ENCODE measurements around the gene TCHP. TPM values are rescaled to one million over a fixed set of nuclear protein-coding genes. Genes with fewer than 3 reads are reported as not detected.

The TCHP gene
- total RNA-seq, 4 donors from 2014 or later, result 5.9 to 23.2 (median 13.8) TPM

DNA sequence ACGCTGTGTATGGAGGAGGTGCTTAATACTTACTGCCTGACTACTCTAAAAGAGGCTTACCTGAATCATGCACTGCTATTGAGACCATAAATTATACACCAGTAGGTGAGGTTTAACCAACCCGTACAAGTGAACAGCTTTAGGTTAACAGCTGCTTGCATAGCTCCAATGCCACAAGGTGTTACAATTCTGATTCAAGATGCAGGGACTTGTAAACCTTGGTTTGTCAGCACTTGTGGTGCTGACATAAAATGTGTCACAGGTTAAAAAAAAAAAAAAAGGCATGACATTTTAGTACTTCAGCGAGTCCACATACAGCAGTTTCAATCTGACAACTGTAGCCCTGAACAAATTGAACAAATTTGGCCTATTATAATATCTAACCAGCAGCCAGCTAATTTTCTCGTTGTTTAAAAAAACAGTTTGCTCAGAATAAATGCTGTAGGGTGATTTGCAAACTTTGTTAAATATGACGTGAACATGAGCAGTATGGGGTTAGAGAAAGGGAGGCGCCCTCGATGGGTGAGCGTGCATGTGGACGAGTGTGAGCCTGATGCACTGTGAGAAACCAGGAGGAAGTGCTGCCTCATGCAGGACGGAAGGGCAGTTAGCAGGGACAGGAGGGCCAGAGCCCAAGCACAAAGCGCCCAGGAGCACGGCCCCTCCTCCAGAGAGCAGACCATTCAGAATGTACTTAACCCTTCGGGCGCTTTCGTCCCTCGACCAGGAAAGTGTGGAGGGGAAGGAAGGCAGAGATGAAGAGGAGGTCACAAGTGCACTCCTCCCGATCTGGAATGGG lies 44.7 kb downstream of the TCHP start:
- TF ChIP-seq, protein P1, sequence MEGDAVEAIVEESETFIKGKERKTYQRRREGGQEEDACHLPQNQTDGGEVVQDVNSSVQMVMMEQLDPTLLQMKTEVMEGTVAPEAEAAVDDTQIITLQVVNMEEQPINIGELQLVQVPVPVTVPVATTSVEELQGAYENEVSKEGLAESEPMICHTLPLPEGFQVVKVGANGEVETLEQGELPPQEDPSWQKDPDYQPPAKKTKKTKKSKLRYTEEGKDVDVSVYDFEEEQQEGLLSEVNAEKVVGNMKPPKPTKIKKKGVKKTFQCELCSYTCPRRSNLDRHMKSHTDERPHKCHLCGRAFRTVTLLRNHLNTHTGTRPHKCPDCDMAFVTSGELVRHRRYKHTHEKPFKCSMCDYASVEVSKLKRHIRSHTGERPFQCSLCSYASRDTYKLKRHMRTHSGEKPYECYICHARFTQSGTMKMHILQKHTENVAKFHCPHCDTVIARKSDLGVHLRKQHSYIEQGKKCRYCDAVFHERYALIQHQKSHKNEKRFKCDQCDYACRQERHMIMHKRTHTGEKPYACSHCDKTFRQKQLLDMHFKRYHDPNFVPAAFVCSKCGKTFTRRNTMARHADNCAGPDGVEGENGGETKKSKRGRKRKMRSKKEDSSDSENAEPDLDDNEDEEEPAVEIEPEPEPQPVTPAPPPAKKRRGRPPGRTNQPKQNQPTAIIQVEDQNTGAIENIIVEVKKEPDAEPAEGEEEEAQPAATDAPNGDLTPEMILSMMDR (IDR thresholded peaks at IDR 0.05; ENCODE audit: low read depth), result no peak

DNA sequence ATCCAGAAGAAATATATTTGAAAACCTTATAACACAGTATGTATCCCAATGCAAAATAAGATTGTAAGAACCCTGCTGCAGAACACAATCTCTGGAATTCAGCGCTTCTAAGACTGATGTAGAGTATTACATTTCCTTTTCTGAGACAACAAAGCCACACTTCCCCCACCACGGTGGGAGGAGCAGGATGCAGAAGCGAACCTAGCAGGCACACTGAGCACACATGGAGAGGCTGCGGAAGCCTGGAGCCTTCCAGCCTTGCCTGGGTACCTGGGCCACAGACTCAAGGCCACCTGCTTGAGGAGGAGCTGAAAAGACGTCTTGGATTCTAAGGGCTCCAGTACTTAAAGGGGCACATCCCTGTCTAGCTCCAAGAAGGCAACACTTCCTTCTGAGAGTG lies 46.4 kb downstream of the TCHP start:
- TF ChIP-seq, protein P1 (IDR thresholded peaks at IDR 0.05; ENCODE audit: low read depth), result no peak

DNA sequence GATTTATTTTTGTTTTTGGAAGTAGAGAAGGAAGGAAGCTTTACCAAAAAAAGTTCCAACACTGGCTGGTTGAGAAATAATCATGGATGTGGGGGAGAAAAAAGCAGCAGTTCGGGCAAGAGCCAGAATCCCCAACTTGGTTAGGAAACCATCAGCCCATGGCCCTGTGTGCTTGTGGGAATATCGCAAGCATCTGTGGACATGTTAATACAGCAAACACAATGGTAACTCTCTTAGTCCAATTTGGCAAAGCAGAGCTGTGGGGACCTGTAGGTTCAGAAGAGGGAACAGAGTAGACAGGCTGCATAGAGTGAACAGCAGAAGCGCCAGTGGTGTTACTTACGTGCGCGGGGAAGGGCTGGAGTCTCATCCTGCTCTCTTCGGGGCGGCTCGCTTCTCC lies 46.8 kb downstream of the TCHP start:
- TF ChIP-seq, protein P1 (IDR thresholded peaks at IDR 0.05; ENCODE audit: low read depth), result no peak

DNA sequence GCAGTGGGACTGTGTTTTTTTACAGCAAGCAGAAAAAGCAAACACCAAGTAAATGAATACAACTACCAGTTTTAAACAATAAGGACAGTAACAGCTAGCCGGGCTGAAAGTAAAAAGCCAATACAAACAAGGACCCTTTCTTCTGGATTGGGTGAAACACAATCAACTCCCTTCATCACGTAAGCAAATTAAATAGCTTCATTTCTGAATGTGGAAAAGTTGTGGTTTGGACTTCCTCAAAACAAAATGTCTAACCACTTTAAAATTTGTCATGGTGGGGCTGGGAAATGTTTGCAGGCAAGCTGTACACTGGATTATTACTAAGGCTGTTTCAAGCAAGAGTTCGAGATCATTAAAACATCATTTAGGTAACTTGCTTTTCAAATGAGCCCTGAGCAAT lies 47.4 kb downstream of the TCHP start:
- TF ChIP-seq, protein P1 (IDR thresholded peaks at IDR 0.05; ENCODE audit: low read depth), result no peak

DNA sequence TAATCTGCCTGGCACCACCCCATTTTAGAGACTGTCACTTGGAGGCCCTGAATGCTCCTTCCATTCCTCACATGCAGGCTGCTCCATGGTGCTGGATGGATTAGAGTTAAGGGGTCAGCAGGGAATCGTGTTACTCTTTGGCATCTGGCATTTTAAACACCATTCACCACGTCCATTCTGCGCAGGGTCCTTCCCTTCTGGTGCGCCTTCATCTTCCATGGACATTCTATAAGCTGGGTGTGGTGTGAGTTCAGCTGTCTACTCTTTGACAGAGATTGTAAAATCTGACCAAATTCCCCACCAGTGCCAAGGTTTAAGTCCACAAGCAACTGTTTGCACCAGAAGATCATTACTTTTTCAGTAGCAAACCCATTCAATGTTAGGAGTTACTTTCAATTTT lies 48.3 kb downstream of the TCHP start:
- TF ChIP-seq, protein P1 (IDR thresholded peaks at IDR 0.05; ENCODE audit: low read depth), result no peak

DNA sequence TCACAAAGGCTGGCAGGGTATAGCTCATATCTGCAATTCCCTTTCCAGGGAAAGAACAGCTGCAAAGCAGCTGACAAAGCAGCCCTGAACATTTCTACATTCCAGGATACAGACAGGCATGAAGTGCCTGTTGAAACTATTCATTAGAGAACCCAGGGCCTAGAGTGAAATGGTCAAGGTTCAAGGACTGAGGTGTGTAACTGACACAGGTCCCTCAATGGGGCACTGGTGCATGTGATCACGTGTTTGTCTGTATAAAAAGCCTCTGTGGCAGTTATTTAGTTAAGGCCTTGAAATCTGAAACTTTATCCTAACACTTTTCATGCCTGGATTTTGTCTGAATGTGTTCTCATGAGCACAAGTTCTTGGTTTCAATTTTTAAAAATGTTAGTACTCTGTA lies 49.0 kb downstream of the TCHP start:
- TF ChIP-seq, protein P1 (IDR thresholded peaks at IDR 0.05; ENCODE audit: low read depth), result no peak

DNA sequence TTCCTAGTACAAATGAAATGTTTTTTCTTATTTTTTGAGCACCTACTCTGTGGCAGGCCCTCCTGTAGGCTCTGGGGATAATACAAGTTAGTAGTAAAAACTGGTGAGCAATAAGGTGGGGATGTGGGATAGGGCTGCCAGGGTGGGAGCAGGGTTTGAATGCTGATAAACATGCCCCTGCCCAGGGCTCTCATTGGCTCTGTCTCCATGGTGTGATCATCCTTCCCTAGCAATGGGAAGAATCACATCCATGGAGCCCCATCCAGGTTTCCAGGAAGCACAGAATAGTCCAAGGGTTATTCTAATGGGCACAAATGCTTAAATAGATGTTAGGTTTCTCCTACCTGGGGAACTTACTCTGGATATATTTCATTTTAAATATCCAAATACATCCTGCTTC lies 50.6 kb downstream of the TCHP start:
- TF ChIP-seq, protein P1 (IDR thresholded peaks at IDR 0.05; ENCODE audit: low read depth), result no peak
